WTC11 (cell line): ENCODE measurements around the gene ATPAF1.

Experiments
- CREM ChIP-seq: sonication (generic); formaldehyde crosslinking; IDR thresholded peaks from 2 replicates; pipeline ENCODE4 v1.8.1; 2022; ENCODE audit warnings: mild to moderate bottlenecking, missing genetic modification reagents, moderate library complexity
- JUN ChIP-seq: sonication (generic); formaldehyde crosslinking; IDR thresholded peaks from 2 replicates; pipeline ENCODE4 v1.8.0; 2023; ENCODE audit warnings: mild to moderate bottlenecking, missing genetic modification reagents
- NR3C1 ChIP-seq: sonication (generic); formaldehyde crosslinking; conservative IDR thresholded peaks from 2 replicates; pipeline ENCODE4 v1.8.1; 2023; ENCODE audit warnings: low read depth, mild to moderate bottlenecking, missing genetic modification reagents
- TCF7 ChIP-seq: sonication (generic); formaldehyde crosslinking; IDR thresholded peaks from 2 replicates; pipeline ENCODE4 v1.8.0; 2022; ENCODE audit warnings: mild to moderate bottlenecking, low read depth, missing genetic modification reagents, moderate library complexity
- ZNF416 ChIP-seq: fragments of 250-450 bp; sonication (Bioruptor Pico); IDR thresholded peaks from 2 replicates; pipeline ENCODE4 v1.9.0; 2021; ENCODE audit warnings: mild to moderate bottlenecking, inconsistent platforms
- ZNF423 ChIP-seq: fragments of 250-450 bp; sonication (Bioruptor Pico); IDR thresholded peaks from 2 replicates; pipeline ENCODE4 v2.1.2; 2022; ENCODE audit warnings: mild to moderate bottlenecking, moderate library complexity
- TF ChIP-seq, protein P1 (sequence below): sonication (generic); formaldehyde crosslinking; IDR thresholded peaks from 2 replicates; pipeline ENCODE4 v1.8.1; 2022; ENCODE audit warnings: low read depth, missing genetic modification reagents, borderline replicate concordance
- TF ChIP-seq, protein P2 (sequence below): fragments of 200-600 bp; IDR thresholded peaks from 2 replicates; pipeline ENCODE4 v1.8.0; 2022; ENCODE audit warnings: antibody characterized with exemption
- TF ChIP-seq, protein P3 (sequence below): sonication (generic); formaldehyde crosslinking; IDR thresholded peaks from 2 replicates; pipeline ENCODE4 v1.8.0; 2022; ENCODE audit warnings: mild to moderate bottlenecking, missing genetic modification reagents

DNA sequence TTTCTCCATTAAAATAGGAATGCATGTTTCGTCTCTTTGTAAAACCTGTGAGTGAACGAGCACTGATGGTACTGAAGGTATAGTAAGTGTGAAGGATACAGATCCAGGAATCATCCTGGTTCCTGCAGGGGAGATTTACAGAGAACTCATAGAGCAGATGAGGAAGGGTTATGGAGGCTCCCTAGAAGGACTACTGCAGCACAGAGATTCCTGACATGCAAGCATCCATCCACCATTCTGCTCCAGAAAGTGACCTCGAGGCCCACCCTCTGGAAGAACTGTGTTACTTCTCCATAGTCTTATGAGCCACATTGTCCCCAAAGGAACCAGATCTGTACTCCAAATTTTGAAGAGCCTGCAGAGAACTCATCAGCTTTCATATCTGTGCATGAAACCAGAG is 78.6 kb downstream of the ATPAF1 start:
- no peak for TF ChIP-seq ZNF416 (CRISPR knock-in tag)
- TF ChIP-seq, protein P1, sequence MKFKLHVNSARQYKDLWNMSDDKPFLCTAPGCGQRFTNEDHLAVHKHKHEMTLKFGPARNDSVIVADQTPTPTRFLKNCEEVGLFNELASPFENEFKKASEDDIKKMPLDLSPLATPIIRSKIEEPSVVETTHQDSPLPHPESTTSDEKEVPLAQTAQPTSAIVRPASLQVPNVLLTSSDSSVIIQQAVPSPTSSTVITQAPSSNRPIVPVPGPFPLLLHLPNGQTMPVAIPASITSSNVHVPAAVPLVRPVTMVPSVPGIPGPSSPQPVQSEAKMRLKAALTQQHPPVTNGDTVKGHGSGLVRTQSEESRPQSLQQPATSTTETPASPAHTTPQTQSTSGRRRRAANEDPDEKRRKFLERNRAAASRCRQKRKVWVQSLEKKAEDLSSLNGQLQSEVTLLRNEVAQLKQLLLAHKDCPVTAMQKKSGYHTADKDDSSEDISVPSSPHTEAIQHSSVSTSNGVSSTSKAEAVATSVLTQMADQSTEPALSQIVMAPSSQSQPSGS (CRISPR knock-in tag), result no peak
- TF ChIP-seq, protein P2, sequence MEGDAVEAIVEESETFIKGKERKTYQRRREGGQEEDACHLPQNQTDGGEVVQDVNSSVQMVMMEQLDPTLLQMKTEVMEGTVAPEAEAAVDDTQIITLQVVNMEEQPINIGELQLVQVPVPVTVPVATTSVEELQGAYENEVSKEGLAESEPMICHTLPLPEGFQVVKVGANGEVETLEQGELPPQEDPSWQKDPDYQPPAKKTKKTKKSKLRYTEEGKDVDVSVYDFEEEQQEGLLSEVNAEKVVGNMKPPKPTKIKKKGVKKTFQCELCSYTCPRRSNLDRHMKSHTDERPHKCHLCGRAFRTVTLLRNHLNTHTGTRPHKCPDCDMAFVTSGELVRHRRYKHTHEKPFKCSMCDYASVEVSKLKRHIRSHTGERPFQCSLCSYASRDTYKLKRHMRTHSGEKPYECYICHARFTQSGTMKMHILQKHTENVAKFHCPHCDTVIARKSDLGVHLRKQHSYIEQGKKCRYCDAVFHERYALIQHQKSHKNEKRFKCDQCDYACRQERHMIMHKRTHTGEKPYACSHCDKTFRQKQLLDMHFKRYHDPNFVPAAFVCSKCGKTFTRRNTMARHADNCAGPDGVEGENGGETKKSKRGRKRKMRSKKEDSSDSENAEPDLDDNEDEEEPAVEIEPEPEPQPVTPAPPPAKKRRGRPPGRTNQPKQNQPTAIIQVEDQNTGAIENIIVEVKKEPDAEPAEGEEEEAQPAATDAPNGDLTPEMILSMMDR, result no peak
- TF ChIP-seq NR3C1 (CRISPR knock-in tag), result no peak
- no peak for TF ChIP-seq ZNF423 (CRISPR knock-in tag)
- no peak for TF ChIP-seq CREM
- no peak for TF ChIP-seq TCF7 (CRISPR knock-in tag)
- TF ChIP-seq, protein P3, sequence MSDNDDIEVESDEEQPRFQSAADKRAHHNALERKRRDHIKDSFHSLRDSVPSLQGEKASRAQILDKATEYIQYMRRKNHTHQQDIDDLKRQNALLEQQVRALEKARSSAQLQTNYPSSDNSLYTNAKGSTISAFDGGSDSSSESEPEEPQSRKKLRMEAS (CRISPR knock-in tag), result no peak
- no peak for TF ChIP-seq JUN (CRISPR knock-in tag)
